ENCODE measurements around the gene SESN3. TPM values are rescaled to one million over a fixed set of nuclear protein-coding genes. Genes with fewer than 3 reads are reported as not detected.

Gene SESN3
- total RNA-seq, 1 experiment from 2014 or later = 1.4 TPM

GRCh38 chr11:95170294-95170693 lies 60.7 kb downstream of the SESN3 start:
- ATAC-seq (no peak), DNase-seq (ENCODE audit: low read depth, low spot score) (no peak)
- Histone ChIP-seq H3K9me3 (ENCODE audit: control insufficient read depth, insufficient read depth, low read depth, low read length) (no peaks in the 10 kb centered on the region), H3K4me1 (ENCODE audit: control insufficient read depth, insufficient read depth, low read length) (no peaks in the 10 kb centered on the region), H3K36me3 (ENCODE audit: control insufficient read depth, insufficient read depth, low read length) (no peaks in the 10 kb centered on the region), H3K27ac (ENCODE audit: low read length) (no peak overlapping the region), H3K4me3 (ENCODE audit: low read depth in 2 of 2, low read length in 2 of 2) (no peak overlapping the region), H3K27me3 (ENCODE audit: control insufficient read depth, insufficient read depth, low read length) (peaks cover 28% of the 10 kb centered on the region)
- TF ChIP-seq TCF7L2 (IDR thresholded peaks at IDR 0.05; ENCODE audit: low read depth, low read length) (no peak), SIN3A (IDR thresholded peaks at IDR 0.05; ENCODE audit: borderline replicate concordance, insufficient read depth, low read depth, low read length) (no peak), POLR2AphosphoS5 (IDR thresholded peaks at IDR 0.05; ENCODE audit: low read depth, low read length) (no peak)
- TF ChIP-seq, protein P1, sequence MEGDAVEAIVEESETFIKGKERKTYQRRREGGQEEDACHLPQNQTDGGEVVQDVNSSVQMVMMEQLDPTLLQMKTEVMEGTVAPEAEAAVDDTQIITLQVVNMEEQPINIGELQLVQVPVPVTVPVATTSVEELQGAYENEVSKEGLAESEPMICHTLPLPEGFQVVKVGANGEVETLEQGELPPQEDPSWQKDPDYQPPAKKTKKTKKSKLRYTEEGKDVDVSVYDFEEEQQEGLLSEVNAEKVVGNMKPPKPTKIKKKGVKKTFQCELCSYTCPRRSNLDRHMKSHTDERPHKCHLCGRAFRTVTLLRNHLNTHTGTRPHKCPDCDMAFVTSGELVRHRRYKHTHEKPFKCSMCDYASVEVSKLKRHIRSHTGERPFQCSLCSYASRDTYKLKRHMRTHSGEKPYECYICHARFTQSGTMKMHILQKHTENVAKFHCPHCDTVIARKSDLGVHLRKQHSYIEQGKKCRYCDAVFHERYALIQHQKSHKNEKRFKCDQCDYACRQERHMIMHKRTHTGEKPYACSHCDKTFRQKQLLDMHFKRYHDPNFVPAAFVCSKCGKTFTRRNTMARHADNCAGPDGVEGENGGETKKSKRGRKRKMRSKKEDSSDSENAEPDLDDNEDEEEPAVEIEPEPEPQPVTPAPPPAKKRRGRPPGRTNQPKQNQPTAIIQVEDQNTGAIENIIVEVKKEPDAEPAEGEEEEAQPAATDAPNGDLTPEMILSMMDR (IDR thresholded peaks at IDR 0.05) = no peak
- TF ChIP-seq, protein P2, sequence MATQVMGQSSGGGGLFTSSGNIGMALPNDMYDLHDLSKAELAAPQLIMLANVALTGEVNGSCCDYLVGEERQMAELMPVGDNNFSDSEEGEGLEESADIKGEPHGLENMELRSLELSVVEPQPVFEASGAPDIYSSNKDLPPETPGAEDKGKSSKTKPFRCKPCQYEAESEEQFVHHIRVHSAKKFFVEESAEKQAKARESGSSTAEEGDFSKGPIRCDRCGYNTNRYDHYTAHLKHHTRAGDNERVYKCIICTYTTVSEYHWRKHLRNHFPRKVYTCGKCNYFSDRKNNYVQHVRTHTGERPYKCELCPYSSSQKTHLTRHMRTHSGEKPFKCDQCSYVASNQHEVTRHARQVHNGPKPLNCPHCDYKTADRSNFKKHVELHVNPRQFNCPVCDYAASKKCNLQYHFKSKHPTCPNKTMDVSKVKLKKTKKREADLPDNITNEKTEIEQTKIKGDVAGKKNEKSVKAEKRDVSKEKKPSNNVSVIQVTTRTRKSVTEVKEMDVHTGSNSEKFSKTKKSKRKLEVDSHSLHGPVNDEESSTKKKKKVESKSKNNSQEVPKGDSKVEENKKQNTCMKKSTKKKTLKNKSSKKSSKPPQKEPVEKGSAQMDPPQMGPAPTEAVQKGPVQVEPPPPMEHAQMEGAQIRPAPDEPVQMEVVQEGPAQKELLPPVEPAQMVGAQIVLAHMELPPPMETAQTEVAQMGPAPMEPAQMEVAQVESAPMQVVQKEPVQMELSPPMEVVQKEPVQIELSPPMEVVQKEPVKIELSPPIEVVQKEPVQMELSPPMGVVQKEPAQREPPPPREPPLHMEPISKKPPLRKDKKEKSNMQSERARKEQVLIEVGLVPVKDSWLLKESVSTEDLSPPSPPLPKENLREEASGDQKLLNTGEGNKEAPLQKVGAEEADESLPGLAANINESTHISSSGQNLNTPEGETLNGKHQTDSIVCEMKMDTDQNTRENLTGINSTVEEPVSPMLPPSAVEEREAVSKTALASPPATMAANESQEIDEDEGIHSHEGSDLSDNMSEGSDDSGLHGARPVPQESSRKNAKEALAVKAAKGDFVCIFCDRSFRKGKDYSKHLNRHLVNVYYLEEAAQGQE (IDR thresholded peaks at IDR 0.05; ENCODE audit: insufficient read depth in 1 of 2, low read depth in 2 of 2, low read length in 1 of 2) = no peak
- in situ Hi-C loops (cut with HindIII; ENCODE audit: low pct_unique_long_range_greater_than_20kb, low sequenced_read_pairs) = no loop called here
- POLR2A ChIA-PET = no interaction called here
- intact Hi-C loops (cut with micrococcal nuclease; ENCODE audit: unreplicated experiment) = no loop called here
- BruUV-seq (replicated peaks) = no TSS peak
- CTCF ChIA-PET = no interaction called here

DNA sequence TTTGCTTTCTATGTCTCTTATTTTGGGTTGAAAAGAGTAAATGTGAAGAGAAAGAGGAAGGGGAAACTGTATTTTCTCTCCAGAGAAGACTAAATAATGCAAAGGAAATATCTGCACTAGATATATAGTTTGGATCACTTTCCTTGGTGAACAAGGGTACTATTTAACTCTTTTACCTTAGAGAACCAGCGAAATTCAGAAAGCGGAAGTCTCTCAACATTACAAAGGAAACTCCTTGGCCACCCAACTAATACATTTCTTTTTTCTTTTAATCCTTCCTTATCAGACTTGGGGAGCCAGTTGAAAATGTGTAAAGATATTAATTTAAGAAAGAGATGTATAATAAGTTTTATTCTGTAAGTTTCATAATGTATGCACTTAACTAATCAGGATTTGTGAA lies 64.2 kb downstream of the SESN3 start:
- in situ Hi-C loops (cut with HindIII; ENCODE audit: low pct_unique_long_range_greater_than_20kb, low sequenced_read_pairs) = no loop called here
- TF ChIP-seq POLR2AphosphoS5 (IDR thresholded peaks at IDR 0.05; ENCODE audit: low read depth, low read length) = no peak
- TF ChIP-seq, protein P1 (IDR thresholded peaks at IDR 0.05) = no peak
- TF ChIP-seq TCF7L2 (IDR thresholded peaks at IDR 0.05; ENCODE audit: low read depth, low read length) = no peak
- TF ChIP-seq SIN3A (IDR thresholded peaks at IDR 0.05; ENCODE audit: borderline replicate concordance, insufficient read depth, low read depth, low read length) = no peak
- TF ChIP-seq, protein P2 (IDR thresholded peaks at IDR 0.05; ENCODE audit: insufficient read depth in 1 of 2, low read depth in 2 of 2, low read length in 1 of 2) = no peak
- intact Hi-C loops (cut with micrococcal nuclease; ENCODE audit: unreplicated experiment) = no loop called here
- Histone ChIP-seq H3K36me3 (ENCODE audit: control insufficient read depth, insufficient read depth, low read length) (no peaks in the 10 kb centered on the region), H3K4me3 (ENCODE audit: low read depth in 2 of 2, low read length in 2 of 2) (no peak overlapping the region), H3K27ac (ENCODE audit: low read length) (no peak overlapping the region), H3K4me1 (ENCODE audit: control insufficient read depth, insufficient read depth, low read length) (no peaks in the 10 kb centered on the region), H3K9me3 (ENCODE audit: control insufficient read depth, insufficient read depth, low read depth, low read length) (no peaks in the 10 kb centered on the region), H3K27me3 (ENCODE audit: control insufficient read depth, insufficient read depth, low read length) (peaks cover 19% of the 10 kb centered on the region)
- DNase-seq (ENCODE audit: low read depth, low spot score) (no peak), ATAC-seq (no peak)
- no TSS peak for BruUV-seq (replicated peaks)
- ChIA-PET POLR2A (no interaction called here), CTCF (interaction anchor here (0.6 kb wide), 1 partner anchor 12 kb away, joined by 3 read pairs; no protein-coding TSS in a partner anchor)
